HepG2 (cell line): Measurements from ENCODE around the gene FERMT2. TPM values are rescaled to one million over a fixed set of nuclear protein-coding genes. Genes with fewer than 3 reads are reported as not detected.
A peak's percentile ranks its signal among the peaks of the same experiment; 100 is the strongest.

Experiments
- ATF7 ChIP-seq, 2 experiments: fragments of 450-650 bp in 1 of 2; sonication (generic) in 1 of 2; formaldehyde crosslinking in 1 of 2; IDR thresholded peaks; 2 replicates each; pipeline versions ENCODE4 v1.4.0 to v1.6.1; 2016 to 2020; ENCODE audit warnings: antibody characterized with exemption in 1 of 2, mild to moderate bottlenecking in 1 of 2, missing genetic modification reagents in 1 of 2
- GZF1 ChIP-seq: sonication (generic); formaldehyde crosslinking; IDR thresholded peaks from 2 replicates; pipeline ENCODE4 v1.5.1; 2020; ENCODE audit warnings: mild to moderate bottlenecking, missing genetic modification reagents
- PBX2 ChIP-seq: IDR thresholded peaks from 2 replicates; pipeline ENCODE4 v1.6.1; 2016; ENCODE audit warnings: control low read depth
- RARG ChIP-seq: sonication (generic); formaldehyde crosslinking; IDR thresholded peaks from 2 replicates; pipeline ENCODE4 v1.4.0; 2020; ENCODE audit warnings: low read depth, mild to moderate bottlenecking, missing genetic modification reagents
- RORA ChIP-seq: sonication (generic); formaldehyde crosslinking; IDR thresholded peaks from 2 replicates; pipeline ENCODE4 v1.5.0; 2020; ENCODE audit warnings: mild to moderate bottlenecking, missing genetic modification reagents, moderate library complexity
- SMAD9 ChIP-seq: sonication (generic); formaldehyde crosslinking; IDR thresholded peaks from 2 replicates; pipeline ENCODE4 v1.5.1; 2020; ENCODE audit warnings: mild to moderate bottlenecking, missing genetic modification reagents
- SRF ChIP-seq: IDR thresholded peaks from 2 replicates; pipeline ENCODE4 v1.6.1; 2011; ENCODE audit warnings: mild to moderate bottlenecking, low read depth, low read length, moderate library complexity
- SRSF1 ChIP-seq: fragments of 200-400 bp; formaldehyde crosslinking; optimal IDR thresholded peaks from 2 replicates; pipeline ENCODE3; 2017; ENCODE audit warnings: mild to moderate bottlenecking, low read depth, low read length, moderate library complexity
- SRY ChIP-seq: sonication (generic); formaldehyde crosslinking; IDR thresholded peaks from 2 replicates; pipeline ENCODE4 v1.8.0; 2022; ENCODE audit warnings: mild to moderate bottlenecking, missing genetic modification reagents
- ZBED4 ChIP-seq: sonication (generic); formaldehyde crosslinking; IDR thresholded peaks from 2 replicates; pipeline ENCODE4 v1.4.0; 2020; ENCODE audit warnings: missing genetic modification reagents, borderline replicate concordance
- ZNF121 ChIP-seq: sonication (generic); formaldehyde crosslinking; IDR thresholded peaks from 2 replicates; pipeline ENCODE4 v1.5.0; 2020; ENCODE audit warnings: mild to moderate bottlenecking, missing genetic modification reagents
- ZNF264 ChIP-seq: sonication (generic); formaldehyde crosslinking; IDR thresholded peaks from 2 replicates; pipeline ENCODE4 v1.4.0; 2020; ENCODE audit warnings: missing genetic modification reagents
- ZNF530 ChIP-seq: sonication (generic); formaldehyde crosslinking; IDR thresholded peaks from 2 replicates; pipeline ENCODE4 v1.5.0; 2020; ENCODE audit warnings: low read depth, mild to moderate bottlenecking, missing genetic modification reagents
- ZNF567 ChIP-seq: sonication (generic); formaldehyde crosslinking; IDR thresholded peaks from 2 replicates; pipeline ENCODE4 v1.8.1; 2023; ENCODE audit warnings: mild to moderate bottlenecking, missing genetic modification reagents, borderline replicate concordance
- polyA plus RNA-seq, 8 experiments: library from polyadenylated mRNA; depleted of rRNA in 3 of 8; stranded (reverse) in 7 of 8; unstranded in 1 of 8; fragments of >200 nt; fragmentation: Illumina TruSeq in 4 of 8; extraction: Trizol in 4 of 8; gene quantifications; 2 replicates each; pipeline versions ENCODE4 v1.2.1 to v1.2.3, GENCODE V29; 2011 to 2016; ENCODE audit warnings: low read depth in 4 of 8, missing spikeins in 1 of 8, mixed read lengths in 1 of 8; ENCODE audit not compliant: insufficient read depth in 1 of 8
- total RNA-seq, 5 experiments: library from RNA; depleted of rRNA; stranded (reverse); fragments of >200 nt; fragmentation: Illumina TruSeq; extraction: Trizol; gene quantifications; 2 replicates each; pipeline ENCODE4 v1.2.3, GENCODE V29; 2016; ENCODE audit warnings: low read depth in 1 of 5
- TF ChIP-seq, protein P1 (sequence below): sonication (generic); formaldehyde crosslinking; IDR thresholded peaks from 2 replicates; pipeline ENCODE4 v1.5.1; 2020; ENCODE audit warnings: mild to moderate bottlenecking, missing genetic modification reagents, moderate library complexity
- TF ChIP-seq, protein P2 (sequence below): sonication (generic); formaldehyde crosslinking; IDR thresholded peaks from 2 replicates; pipeline ENCODE4 v1.8.0; 2022; ENCODE audit warnings: missing genetic modification reagents, mild to moderate bottlenecking, moderate library complexity, borderline replicate concordance
- TF ChIP-seq, protein P3 (sequence below): sonication (generic); formaldehyde crosslinking; IDR thresholded peaks from 2 replicates; pipeline ENCODE4 v1.5.1; 2020; ENCODE audit warnings: mild to moderate bottlenecking, missing genetic modification reagents, moderate library complexity

Gene FERMT2
- total and polyA plus RNA-seq, 2 of the 13 experiments (the other 11 are each of a cell fraction or from before 2014, with no cell fraction given): 36.2 to 60.4 TPM

GRCh38 chr14:52821805-52822250 is 129.0 kb downstream of the FERMT2 start (continued):
- TF ChIP-seq, protein P1, sequence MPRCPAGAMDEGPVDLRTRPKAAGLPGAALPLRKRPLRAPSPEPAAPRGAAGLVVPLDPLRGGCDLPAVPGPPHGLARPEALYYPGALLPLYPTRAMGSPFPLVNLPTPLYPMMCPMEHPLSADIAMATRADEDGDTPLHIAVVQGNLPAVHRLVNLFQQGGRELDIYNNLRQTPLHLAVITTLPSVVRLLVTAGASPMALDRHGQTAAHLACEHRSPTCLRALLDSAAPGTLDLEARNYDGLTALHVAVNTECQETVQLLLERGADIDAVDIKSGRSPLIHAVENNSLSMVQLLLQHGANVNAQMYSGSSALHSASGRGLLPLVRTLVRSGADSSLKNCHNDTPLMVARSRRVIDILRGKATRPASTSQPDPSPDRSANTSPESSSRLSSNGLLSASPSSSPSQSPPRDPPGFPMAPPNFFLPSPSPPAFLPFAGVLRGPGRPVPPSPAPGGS (CRISPR knock-in tag): no peak
- no peak for TF ChIP-seq ATF7 (IDR thresholded peaks at IDR 0.05)
- TF ChIP-seq ATF7 (CRISPR knock-in tag; IDR thresholded peaks at IDR 0.05): no peak
- no peak for TF ChIP-seq RARG (CRISPR knock-in tag)
- TF ChIP-seq ZNF264 (CRISPR knock-in tag): 0 out of 2 replicates have a peak, but pooled peaks have one; percentile 55
- TF ChIP-seq SRY (CRISPR knock-in tag): no peak; the same call in 1 of the 2 replicates
- no peak; the same call in 1 of the 2 replicates for TF ChIP-seq ZBED4 (CRISPR knock-in tag)
- no peak for TF ChIP-seq SRF
- TF ChIP-seq, protein P2, sequence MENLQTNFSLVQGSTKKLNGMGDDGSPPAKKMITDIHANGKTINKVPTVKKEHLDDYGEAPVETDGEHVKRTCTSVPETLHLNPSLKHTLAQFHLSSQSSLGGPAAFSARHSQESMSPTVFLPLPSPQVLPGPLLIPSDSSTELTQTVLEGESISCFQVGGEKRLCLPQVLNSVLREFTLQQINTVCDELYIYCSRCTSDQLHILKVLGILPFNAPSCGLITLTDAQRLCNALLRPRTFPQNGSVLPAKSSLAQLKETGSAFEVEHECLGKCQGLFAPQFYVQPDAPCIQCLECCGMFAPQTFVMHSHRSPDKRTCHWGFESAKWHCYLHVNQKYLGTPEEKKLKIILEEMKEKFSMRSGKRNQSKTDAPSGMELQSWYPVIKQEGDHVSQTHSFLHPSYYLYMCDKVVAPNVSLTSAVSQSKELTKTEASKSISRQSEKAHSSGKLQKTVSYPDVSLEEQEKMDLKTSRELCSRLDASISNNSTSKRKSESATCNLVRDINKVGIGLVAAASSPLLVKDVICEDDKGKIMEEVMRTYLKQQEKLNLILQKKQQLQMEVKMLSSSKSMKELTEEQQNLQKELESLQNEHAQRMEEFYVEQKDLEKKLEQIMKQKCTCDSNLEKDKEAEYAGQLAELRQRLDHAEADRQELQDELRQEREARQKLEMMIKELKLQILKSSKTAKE (CRISPR knock-in tag): peak; percentile 71; the same call in 1 of the 2 replicates
- TF ChIP-seq ZNF121 (CRISPR knock-in tag): no peak
- TF ChIP-seq ZNF530 (CRISPR knock-in tag): no peak
- TF ChIP-seq GZF1 (CRISPR knock-in tag): no peak
- TF ChIP-seq, protein P3, sequence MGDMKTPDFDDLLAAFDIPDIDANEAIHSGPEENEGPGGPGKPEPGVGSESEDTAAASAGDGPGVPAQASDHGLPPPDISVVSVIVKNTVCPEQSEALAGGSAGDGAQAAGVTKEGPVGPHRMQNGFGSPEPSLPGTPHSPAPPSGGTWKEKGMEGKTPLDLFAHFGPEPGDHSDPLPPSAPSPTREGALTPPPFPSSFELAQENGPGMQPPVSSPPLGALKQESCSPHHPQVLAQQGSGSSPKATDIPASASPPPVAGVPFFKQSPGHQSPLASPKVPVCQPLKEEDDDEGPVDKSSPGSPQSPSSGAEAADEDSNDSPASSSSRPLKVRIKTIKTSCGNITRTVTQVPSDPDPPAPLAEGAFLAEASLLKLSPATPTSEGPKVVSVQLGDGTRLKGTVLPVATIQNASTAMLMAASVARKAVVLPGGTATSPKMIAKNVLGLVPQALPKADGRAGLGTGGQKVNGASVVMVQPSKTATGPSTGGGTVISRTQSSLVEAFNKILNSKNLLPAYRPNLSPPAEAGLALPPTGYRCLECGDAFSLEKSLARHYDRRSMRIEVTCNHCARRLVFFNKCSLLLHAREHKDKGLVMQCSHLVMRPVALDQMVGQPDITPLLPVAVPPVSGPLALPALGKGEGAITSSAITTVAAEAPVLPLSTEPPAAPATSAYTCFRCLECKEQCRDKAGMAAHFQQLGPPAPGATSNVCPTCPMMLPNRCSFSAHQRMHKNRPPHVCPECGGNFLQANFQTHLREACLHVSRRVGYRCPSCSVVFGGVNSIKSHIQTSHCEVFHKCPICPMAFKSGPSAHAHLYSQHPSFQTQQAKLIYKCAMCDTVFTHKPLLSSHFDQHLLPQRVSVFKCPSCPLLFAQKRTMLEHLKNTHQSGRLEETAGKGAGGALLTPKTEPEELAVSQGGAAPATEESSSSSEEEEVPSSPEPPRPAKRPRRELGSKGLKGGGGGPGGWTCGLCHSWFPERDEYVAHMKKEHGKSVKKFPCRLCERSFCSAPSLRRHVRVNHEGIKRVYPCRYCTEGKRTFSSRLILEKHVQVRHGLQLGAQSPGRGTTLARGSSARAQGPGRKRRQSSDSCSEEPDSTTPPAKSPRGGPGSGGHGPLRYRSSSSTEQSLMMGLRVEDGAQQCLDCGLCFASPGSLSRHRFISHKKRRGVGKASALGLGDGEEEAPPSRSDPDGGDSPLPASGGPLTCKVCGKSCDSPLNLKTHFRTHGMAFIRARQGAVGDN (CRISPR knock-in tag): no peak
- TF ChIP-seq SRSF1: no peak
- TF ChIP-seq SMAD9: no peak
- TF ChIP-seq ZNF567 (CRISPR knock-in tag): no peak
- TF ChIP-seq PBX2: no peak
- no peak; the same call in 1 of the 2 replicates for TF ChIP-seq RORA (CRISPR knock-in tag)
